ENCODE data around the gene TTYH2. TPM values are rescaled to one million over a fixed set of nuclear protein-coding genes. Genes with fewer than 3 reads are reported as not detected.
"Not testable (repeated sequence)": the region's sequence is repeated elsewhere in the genome, so short reads cannot be mapped to it uniquely, and the experiment has no call there.

TTYH2 gene
- total and polyA plus RNA-seq, 2 experiments from 2014 or later, result 0.38 TPM; not detected in 1

DNA sequence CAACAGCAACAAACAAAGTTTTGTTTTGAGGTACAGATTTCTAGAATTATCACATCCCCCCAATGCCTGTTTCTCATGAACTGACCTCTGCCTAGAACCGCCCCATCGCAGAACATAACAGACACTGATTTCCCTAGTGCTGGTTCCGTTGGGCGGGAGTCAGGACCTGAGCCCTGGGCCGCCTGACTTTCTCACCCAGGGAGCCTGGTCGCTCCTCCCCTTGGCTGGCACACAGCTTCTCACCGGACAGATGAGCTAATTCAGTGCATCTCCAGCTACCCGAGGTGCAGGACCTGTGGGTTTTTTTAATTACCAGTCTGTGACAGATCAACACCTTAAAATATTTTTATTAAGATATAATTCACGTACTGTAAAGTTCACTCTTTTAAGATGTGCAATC, 30.0 kb upstream of the TTYH2 start:
- H4K20me1 ChIP-seq (ENCODE audit: insufficient read depth), result no peaks in the 10 kb centered on the region
- peaks cover 19% of the 10 kb centered on the region; the same call in 1 of the 2 replicates for H3K27me3 ChIP-seq (replicated peaks; ENCODE audit: insufficient read depth)
- WGBS, 2 experiments (ENCODE audit: low coverage in 1 of 2, low lambda C conversion rate in 2 of 2, missing lambda C conversion rate in 2 of 2), result 50% methylated on average over 9 of the region's 9 CpGs
- no peak overlapping the region for H3K4me3 ChIP-seq
- no peak for DNase-seq
- H3F3A ChIP-seq (ENCODE audit: insufficient read depth), result no peaks in the 10 kb centered on the region
- H3K9me2 ChIP-seq (ENCODE audit: insufficient read depth), result no peaks in the 10 kb centered on the region
- H3K9ac ChIP-seq, result no peak overlapping the region
- H3K27ac ChIP-seq, result no peak overlapping the region
- no peaks in the 10 kb centered on the region for H3K9me3 ChIP-seq (ENCODE audit: low read depth)
- H3K79me2 ChIP-seq (ENCODE audit: insufficient read depth), result no peaks in the 10 kb centered on the region
- H2AFZ ChIP-seq, result no peak overlapping the region
- TF ChIP-seq EZH2phosphoT487 (IDR thresholded peaks at IDR 0.05; ENCODE audit: insufficient read depth, low read depth) (no peak), EZH2 (IDR thresholded peaks at IDR 0.05; ENCODE audit: insufficient read depth, poor library complexity, severe bottlenecking) (no peak)
- H3K36me3 ChIP-seq (ENCODE audit: low read depth), result no peaks in the 10 kb centered on the region
- H3K4me2 ChIP-seq (ENCODE audit: unreplicated experiment), result no peak overlapping the region
- H3K4me1 ChIP-seq (ENCODE audit: insufficient read depth), result no peaks in the 10 kb centered on the region
- in situ Hi-C loops (cut with MboI), result no loop called here

DNA sequence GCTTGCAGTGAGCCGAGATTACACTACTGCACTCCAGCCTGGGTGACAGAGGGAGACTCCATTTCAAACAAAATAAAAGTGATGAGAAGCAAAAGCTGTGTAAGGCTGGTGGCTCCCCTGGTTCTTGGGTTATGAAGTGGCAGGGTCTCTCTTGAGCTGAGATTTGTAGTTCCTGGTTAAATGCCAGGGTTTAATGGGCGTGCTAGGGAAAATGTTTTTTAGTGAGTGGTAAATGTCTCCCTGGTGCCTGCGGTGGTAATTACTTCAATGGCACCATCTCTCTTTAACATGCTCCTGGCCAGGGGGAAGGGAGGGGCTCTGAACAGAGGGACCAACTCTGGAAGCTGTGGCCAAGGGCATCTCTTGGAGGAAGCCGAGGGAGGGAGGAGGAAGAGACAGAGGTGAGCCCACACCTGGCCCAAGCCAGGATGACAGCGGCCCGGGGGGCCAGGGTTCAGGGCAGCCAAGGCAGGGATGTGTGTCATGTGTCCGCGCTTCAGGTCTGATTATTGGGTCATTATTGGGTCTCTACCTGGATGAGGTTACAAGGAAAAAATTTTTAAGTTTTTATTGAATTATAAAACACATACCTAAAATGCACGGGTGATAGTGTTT, 27.7 kb upstream of the TTYH2 start:
- H3K36me3 ChIP-seq (ENCODE audit: low read depth), result no peaks in the 10 kb centered on the region
- H3K9me3 ChIP-seq (ENCODE audit: low read depth), result no peaks in the 10 kb centered on the region
- no peaks in the 10 kb centered on the region for H3K9me2 ChIP-seq (ENCODE audit: insufficient read depth)
- no peak overlapping the region for H3K9ac ChIP-seq
- H3K79me2 ChIP-seq (ENCODE audit: insufficient read depth), result no peaks in the 10 kb centered on the region
- no peaks in the 10 kb centered on the region for H4K20me1 ChIP-seq (ENCODE audit: insufficient read depth)
- no peak overlapping the region for H3K4me3 ChIP-seq
- H3F3A ChIP-seq (ENCODE audit: insufficient read depth), result no peaks in the 10 kb centered on the region
- in situ Hi-C loops (cut with MboI), result no loop called here
- 52 to 55% methylated on average over 9 of the region's 9 CpGs for WGBS, 2 experiments (ENCODE audit: low coverage in 1 of 2, low lambda C conversion rate in 2 of 2, missing lambda C conversion rate in 2 of 2)
- DNase-seq, result no peak
- H2AFZ ChIP-seq, result no peak overlapping the region
- peaks cover 11% of the 10 kb centered on the region; the same call in 1 of the 2 replicates for H3K27me3 ChIP-seq (replicated peaks; ENCODE audit: insufficient read depth)
- H3K27ac ChIP-seq, result no peak overlapping the region
- no peaks in the 10 kb centered on the region for H3K4me1 ChIP-seq (ENCODE audit: insufficient read depth)
- TF ChIP-seq EZH2 (IDR thresholded peaks at IDR 0.05; ENCODE audit: insufficient read depth, poor library complexity, severe bottlenecking), result no peak
- TF ChIP-seq EZH2phosphoT487 (IDR thresholded peaks at IDR 0.05; ENCODE audit: insufficient read depth, low read depth), result no peak
- H3K4me2 ChIP-seq (ENCODE audit: unreplicated experiment), result no peak overlapping the region

- TF ChIP-seq EZH2 (IDR thresholded peaks at IDR 0.05; ENCODE audit: insufficient read depth, poor library complexity, severe bottlenecking) (no peak), EZH2phosphoT487 (IDR thresholded peaks at IDR 0.05; ENCODE audit: insufficient read depth, low read depth) (no peak)
- no peak overlapping the region for H3K4me2 ChIP-seq (ENCODE audit: unreplicated experiment)
- H3K9me2 ChIP-seq (ENCODE audit: insufficient read depth), result no peaks in the 10 kb centered on the region
- H3K9ac ChIP-seq, result no peak overlapping the region
- no peak overlapping the region for H3K27ac ChIP-seq
- H2AFZ ChIP-seq, result no peak overlapping the region
- H3K27me3 ChIP-seq (replicated peaks; ENCODE audit: insufficient read depth), result peaks cover 11% of the 10 kb centered on the region; the same call in 1 of the 2 replicates
- H4K20me1 ChIP-seq (ENCODE audit: insufficient read depth), result no peaks in the 10 kb centered on the region
- H3F3A ChIP-seq (ENCODE audit: insufficient read depth), result no peaks in the 10 kb centered on the region
- no peak for DNase-seq
- no peak overlapping the region for H3K4me3 ChIP-seq
- WGBS, 2 experiments (ENCODE audit: low coverage in 1 of 2, low lambda C conversion rate in 2 of 2, missing lambda C conversion rate in 2 of 2), result 57 to 58% methylated on average over 15 to 20 of the region's 20 CpGs
- H3K9me3 ChIP-seq (ENCODE audit: low read depth), result no peaks in the 10 kb centered on the region
- in situ Hi-C loops (cut with MboI), result no loop called here
- no peaks in the 10 kb centered on the region for H3K36me3 ChIP-seq (ENCODE audit: low read depth)
- no peaks in the 10 kb centered on the region for H3K4me1 ChIP-seq (ENCODE audit: insufficient read depth)
- no peaks in the 10 kb centered on the region for H3K79me2 ChIP-seq (ENCODE audit: insufficient read depth)
Observed at GRCh38 chr17:74186498-74186897, 26.9 kb upstream of the TTYH2 start.

- H3F3A ChIP-seq (ENCODE audit: insufficient read depth), result no peaks in the 10 kb centered on the region
- no peak for DNase-seq
- H3K36me3 ChIP-seq (ENCODE audit: low read depth), result no peaks in the 10 kb centered on the region
- no peak for TF ChIP-seq EZH2 (IDR thresholded peaks at IDR 0.05; ENCODE audit: insufficient read depth, poor library complexity, severe bottlenecking)
- no peak for TF ChIP-seq EZH2phosphoT487 (IDR thresholded peaks at IDR 0.05; ENCODE audit: insufficient read depth, low read depth)
- no peaks in the 10 kb centered on the region for H3K4me1 ChIP-seq (ENCODE audit: insufficient read depth)
- no peaks in the 10 kb centered on the region for H4K20me1 ChIP-seq (ENCODE audit: insufficient read depth)
- no peaks in the 10 kb centered on the region for H3K9me3 ChIP-seq (ENCODE audit: low read depth)
- H3K27me3 ChIP-seq (replicated peaks; ENCODE audit: insufficient read depth), result peaks cover 11% of the 10 kb centered on the region; the same call in 1 of the 2 replicates
- in situ Hi-C loops (cut with MboI), result no loop called here
- no peak overlapping the region for H3K4me2 ChIP-seq (ENCODE audit: unreplicated experiment)
- WGBS, 2 experiments (ENCODE audit: low coverage in 1 of 2, low lambda C conversion rate in 2 of 2, missing lambda C conversion rate in 2 of 2), result 11 to 12% methylated on average over 11 of the region's 11 CpGs
- no peak overlapping the region for H3K9ac ChIP-seq
- H2AFZ ChIP-seq, result no peak overlapping the region
- no peak overlapping the region for H3K27ac ChIP-seq
- no peaks in the 10 kb centered on the region for H3K79me2 ChIP-seq (ENCODE audit: insufficient read depth)
- no peak overlapping the region for H3K4me3 ChIP-seq
- H3K9me2 ChIP-seq (ENCODE audit: insufficient read depth), result no peaks in the 10 kb centered on the region
Observed at GRCh38 chr17:74187761-74188160, 25.6 kb upstream of the TTYH2 start.

DNA sequence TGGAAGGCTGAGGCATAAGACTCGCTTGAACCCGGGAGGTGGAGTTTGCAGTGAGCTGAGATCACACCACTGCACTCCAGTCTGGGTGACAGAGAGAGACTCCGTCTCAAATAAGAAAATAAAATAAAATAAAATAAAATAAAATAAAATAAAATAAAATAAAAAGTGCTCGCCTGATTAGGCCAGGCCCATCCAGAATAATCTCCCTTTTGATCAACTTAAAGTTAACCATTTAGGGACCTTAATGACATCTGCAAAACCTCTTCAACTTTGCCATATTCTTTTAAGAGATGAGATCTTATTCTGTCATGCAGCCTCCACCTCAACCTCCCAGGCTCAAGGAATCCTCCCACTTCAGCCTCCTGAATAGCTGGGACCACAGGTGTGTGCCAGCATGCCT, 24.7 kb upstream of the TTYH2 start:
- H3K27ac ChIP-seq; in situ Hi-C loops (cut with MboI): not testable (repeated sequence)

More for the DNA sequence above, 24.7 kb upstream of the TTYH2 start:
- H4K20me1 ChIP-seq (ENCODE audit: insufficient read depth); H2AFZ ChIP-seq; H3K4me2 ChIP-seq (ENCODE audit: unreplicated experiment); H3K4me3 ChIP-seq; H3K9me2 ChIP-seq (ENCODE audit: insufficient read depth); H3K79me2 ChIP-seq (ENCODE audit: insufficient read depth); H3K9me3 ChIP-seq (ENCODE audit: low read depth); H3K36me3 ChIP-seq (ENCODE audit: low read depth); H3F3A ChIP-seq (ENCODE audit: insufficient read depth); H3K4me1 ChIP-seq (ENCODE audit: insufficient read depth); DNase-seq; H3K9ac ChIP-seq: not testable (repeated sequence)
- 0 out of 2 replicates have a peak, but pooled peaks cover 11% of the 10 kb centered on the region for H3K27me3 ChIP-seq (replicated peaks; ENCODE audit: insufficient read depth)
- WGBS, 2 experiments (ENCODE audit: low coverage in 1 of 2, low lambda C conversion rate in 2 of 2, missing lambda C conversion rate in 2 of 2), result 39 to 40% methylated on average over 4 of the region's 4 CpGs
